Measurements from ENCODE around the gene SORL1. TPM values are rescaled to one million over a fixed set of nuclear protein-coding genes. Genes with fewer than 3 reads are reported as not detected.
"Not testable (repeated sequence)": the region's sequence is repeated elsewhere in the genome, so short reads cannot be mapped to it uniquely, and the experiment has no call there.

The SORL1 gene
- total RNA-seq, 1 donor from 2014 or later = 46.0 TPM

GRCh38 chr11:121479698-121480238, 27.7 kb downstream of the SORL1 start:
- Mint-ChIP-seq H3K4me3 (no peak overlapping the region), H3K9me3 (peaks cover 2% of the 10 kb centered on the region), H3K4me1 (peaks cover 19% of the 10 kb centered on the region), H3K27ac (no peak overlapping the region), H3K27me3 (ENCODE audit: insufficient read depth, low read depth) (peaks cover 13% of the 10 kb centered on the region), H3K36me3 (no peaks in the 10 kb centered on the region)
- Histone ChIP-seq H4K20me1 (ENCODE audit: low read depth) (no peaks in the 10 kb centered on the region), H2AFZ (replicated peaks) (no peak overlapping the region), H3F3A (ENCODE audit: low read depth) (peaks cover 24% of the 10 kb centered on the region), H3K4me3 (no peak overlapping the region), H3K9me3 (ENCODE audit: low read depth) (no peaks in the 10 kb centered on the region), H3K4me1 (peaks cover 25% of the 10 kb centered on the region), H3K9ac (no peak overlapping the region), H3K4me2 (peak overlapping the region; percentile 72), H3K27me3 (no peaks in the 10 kb centered on the region), H3K36me3 (no peaks in the 10 kb centered on the region), H3K79me2 (ENCODE audit: low read depth) (peaks cover 3% of the 10 kb centered on the region), H3K27ac (peak overlapping the region; percentile 90)
- no peak for TF ChIP-seq EZH2 (IDR thresholded peaks at IDR 0.05)
- no peak for TF ChIP-seq CTCF (IDR thresholded peaks at IDR 0.05)
- TF ChIP-seq EZH2phosphoT487 (IDR thresholded peaks at IDR 0.05) = no peak
- no peak for DNase-seq (ENCODE audit: low spot score)

- H2AFZ ChIP-seq (replicated peaks); H3K4me3 ChIP-seq; H3K9me3 Mint-ChIP-seq; H3K9ac ChIP-seq; H3K36me3 ChIP-seq; H3K36me3 Mint-ChIP-seq; H3K27ac Mint-ChIP-seq; H3K9me3 ChIP-seq (ENCODE audit: low read depth); H3K79me2 ChIP-seq (ENCODE audit: low read depth); DNase-seq (ENCODE audit: low spot score); H3K4me3 Mint-ChIP-seq; H3K4me2 ChIP-seq; H4K20me1 ChIP-seq (ENCODE audit: low read depth); H3K27me3 ChIP-seq; H3K27ac ChIP-seq: not testable (repeated sequence)
- peaks cover 13% of the 10 kb centered on the region for H3K27me3 Mint-ChIP-seq (ENCODE audit: insufficient read depth, low read depth)
- H3F3A ChIP-seq (ENCODE audit: low read depth) = peaks cover 24% of the 10 kb centered on the region
- peaks cover 25% of the 10 kb centered on the region for H3K4me1 ChIP-seq
- peaks cover 19% of the 10 kb centered on the region for H3K4me1 Mint-ChIP-seq
These were observed 29.5 kb downstream of the SORL1 start for GRCh38 chr11:121481484-121482230.

- no peak overlapping the region for H3K4me2 ChIP-seq
- H3K27ac Mint-ChIP-seq = no peak overlapping the region
- H3K4me3 Mint-ChIP-seq = no peak overlapping the region
- peaks cover 33% of the 10 kb centered on the region for H3K4me1 ChIP-seq
- H2AFZ ChIP-seq (replicated peaks) = no peak overlapping the region
- no peaks in the 10 kb centered on the region for H3K79me2 ChIP-seq (ENCODE audit: low read depth)
- H4K20me1 ChIP-seq (ENCODE audit: low read depth) = peaks cover 3% of the 10 kb centered on the region
- H3K27me3 ChIP-seq = no peaks in the 10 kb centered on the region
- H3K4me1 Mint-ChIP-seq = peaks cover 26% of the 10 kb centered on the region
- no peaks in the 10 kb centered on the region for H3K9me3 ChIP-seq (ENCODE audit: low read depth)
- H3K4me3 ChIP-seq = no peak overlapping the region
- H3K36me3 Mint-ChIP-seq = peaks cover 5% of the 10 kb centered on the region
- peaks cover 13% of the 10 kb centered on the region for H3K27me3 Mint-ChIP-seq (ENCODE audit: insufficient read depth, low read depth)
- H3K9ac ChIP-seq = no peak overlapping the region
- H3K9me3 Mint-ChIP-seq = peaks cover 2% of the 10 kb centered on the region
- no peak for DNase-seq (ENCODE audit: low spot score)
- H3K27ac ChIP-seq = no peak overlapping the region
- TF ChIP-seq EZH2 (IDR thresholded peaks at IDR 0.05) = no peak
- TF ChIP-seq CTCF (IDR thresholded peaks at IDR 0.05) = no peak
- no peak for TF ChIP-seq EZH2phosphoT487 (IDR thresholded peaks at IDR 0.05)
- peaks cover 26% of the 10 kb centered on the region for H3F3A ChIP-seq (ENCODE audit: low read depth)
- no peaks in the 10 kb centered on the region for H3K36me3 ChIP-seq
These were observed 30.4 kb downstream of the SORL1 start for GRCh38 chr11:121482231-121483129.
